Non-pigmented ciliary epithelial cell (primary cell): ENCODE results near the gene EXOC6.

Experiments
- DNase-seq: peaks from one replicate; pipeline ENCODE4 v3.0.0-alpha.2; 2010; ENCODE audit warnings: low read depth

Gene EXOC6

GRCh38 chr10:93023013-93023650, 174.8 kb downstream of the EXOC6 start:
- DNase-seq = no peak

- no peak for DNase-seq
These were observed 177.8 kb downstream of the EXOC6 start for GRCh38 chr10:93026072-93026471.

GRCh38 chr10:93027508-93027907, 179.2 kb downstream of the EXOC6 start:
- no peak for DNase-seq

GRCh38 chr10:93028883-93029282, 180.6 kb downstream of the EXOC6 start:
- DNase-seq = no peak

GRCh38 chr10:93030409-93030808, 182.1 kb downstream of the EXOC6 start:
- peak; percentile 61 for DNase-seq

GRCh38 chr10:93032105-93032808, 183.9 kb downstream of the EXOC6 start:
- no peak for DNase-seq

- no peak for DNase-seq
These were observed 184.5 kb downstream of the EXOC6 start for GRCh38 chr10:93032809-93033137.

GRCh38 chr10:93034426-93034825, 186.1 kb downstream of the EXOC6 start:
- DNase-seq = no peak

- DNase-seq = no peak
These were observed 190.8 kb downstream of the EXOC6 start for GRCh38 chr10:93039110-93039509.

- no peak for DNase-seq
These were observed 191.4 kb downstream of the EXOC6 start for GRCh38 chr10:93039721-93040120.

- no peak for DNase-seq
These were observed 206.2 kb downstream of the EXOC6 start for GRCh38 chr10:93054486-93054885.

GRCh38 chr10:93058139-93058538, 209.8 kb downstream of the EXOC6 start:
- DNase-seq = no peak

- no peak for DNase-seq
These were observed 211.9 kb downstream of the EXOC6 start, which contains the start of gene CYP26C1 for GRCh38 chr10:93059975-93060886. Gene CYP26C1, plus strand, starts transcription at chr10:93060798. Its CDS starts 466 bp downstream, at chr10:93061264.

GRCh38 chr10:93060887-93061593, 212.7 kb downstream of the EXOC6 start:
- DNase-seq = no peak

- DNase-seq = no peak
These were observed 213.5 kb downstream of the EXOC6 start for GRCh38 chr10:93061594-93062513.

- no peak for DNase-seq
These were observed 214.3 kb downstream of the EXOC6 start for GRCh38 chr10:93062514-93063143.

GRCh38 chr10:93063144-93063976, 215.0 kb downstream of the EXOC6 start:
- DNase-seq = no peak

GRCh38 chr10:93063977-93064660, 215.8 kb downstream of the EXOC6 start:
- no peak for DNase-seq
